ENCODE data around the gene IRF1.

Gene IRF1

GRCh38 chr5:132500244-132500930, 9.8 kb upstream of the IRF1 start:
- DNase-seq = no peak

GRCh38 chr5:132499440-132500243, 9.1 kb upstream of the IRF1 start:
- no peak for DNase-seq

- DNase-seq = no peak
These were observed 8.2 kb upstream of the IRF1 start for GRCh38 chr5:132498686-132499271.

- no peak for DNase-seq
These were observed 7.6 kb upstream of the IRF1 start for GRCh38 chr5:132498152-132498551.

- DNase-seq = no peak
These were observed 7.0 kb upstream of the IRF1 start for GRCh38 chr5:132497488-132497997.

- peak; percentile 29 for DNase-seq
These were observed 6.3 kb upstream of the IRF1 start for GRCh38 chr5:132496631-132497487.

- peak; percentile 64 for DNase-seq
These were observed 5.6 kb upstream of the IRF1 start for GRCh38 chr5:132496191-132496630.

- DNase-seq = peak; percentile 30
These were observed 5.2 kb upstream of the IRF1 start for GRCh38 chr5:132495667-132496190.

GRCh38 chr5:132493821-132494220, 3.2 kb upstream of the IRF1 start:
- DNase-seq = no peak

GRCh38 chr5:132493241-132493640, 2.7 kb upstream of the IRF1 start:
- DNase-seq = no peak

GRCh38 chr5:132492386-132493125, 2.0 kb upstream of the IRF1 start:
- no peak for DNase-seq

GRCh38 chr5:132491368-132492364, 1.1 kb upstream of the IRF1 start:
- DNase-seq = no peak

GRCh38 chr5:132489871-132490483, 596 bp downstream of the IRF1 start:
- DNase-seq = no peak

- no peak for DNase-seq
These were observed 1.4 kb downstream of the IRF1 start for GRCh38 chr5:132489051-132489770.

GRCh38 chr5:132488590-132488989, 2.0 kb downstream of the IRF1 start:
- DNase-seq = no peak

GRCh38 chr5:132487841-132488555, 2.6 kb downstream of the IRF1 start:
- DNase-seq = no peak

- no peak for DNase-seq
These were observed 3.5 kb downstream of the IRF1 start for GRCh38 chr5:132487095-132487428.

GRCh38 chr5:132486318-132487094, 4.1 kb downstream of the IRF1 start:
- DNase-seq = no peak

All from DMS79 treated with DMSO at 0.1 percent for 48 hours (cell line).